ENCODE results near the gene MMP24OS. TPM values are rescaled to one million over a fixed set of nuclear protein-coding genes. Genes with fewer than 3 reads are reported as not detected.
"Not testable (repeated sequence)": the region's sequence is repeated elsewhere in the genome, so short reads cannot be mapped to it uniquely, and the experiment has no call there.

Gene MMP24OS
- total RNA-seq, 2 donors from 2014 or later, result 35.4 to 65.8 TPM

DNA sequence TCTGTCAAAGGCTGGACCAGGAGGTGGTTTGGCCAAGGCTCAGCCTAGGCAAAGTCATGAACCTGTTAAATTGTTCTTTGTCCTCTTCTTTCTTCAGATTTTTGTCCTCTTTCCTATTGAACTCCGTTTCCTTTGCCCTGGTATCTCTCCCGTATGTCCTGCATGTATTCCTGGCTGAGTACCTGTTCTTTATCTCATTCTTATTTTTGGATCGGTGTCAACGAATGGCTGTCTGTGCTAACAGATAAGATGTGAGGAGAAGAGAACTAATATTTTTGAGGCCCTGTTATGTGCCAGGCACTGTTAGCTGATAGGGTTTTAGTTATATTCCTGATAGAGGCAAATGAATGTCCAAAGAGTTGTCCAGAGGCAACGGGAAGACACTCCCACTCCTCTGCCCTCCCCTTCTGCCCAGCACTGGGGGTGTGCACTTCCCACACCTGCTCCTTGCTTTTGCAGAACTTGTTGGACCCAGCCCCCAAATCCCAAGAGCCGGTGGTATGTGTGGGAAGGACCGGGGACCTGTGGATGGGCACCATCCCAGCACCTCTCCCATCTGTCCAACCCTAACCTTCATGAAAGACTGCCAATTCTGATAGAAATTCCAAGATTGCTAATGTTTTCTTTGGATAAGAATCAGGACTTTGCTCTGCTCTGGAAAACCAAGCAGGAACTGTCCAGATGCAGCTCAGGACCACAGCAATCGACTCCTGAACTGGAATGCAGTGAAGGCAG, 20.6 kb downstream of the MMP24OS start:
- TF ChIP-seq POLR2AphosphoS5 (IDR thresholded peaks at IDR 0.05) (no peak), POLR2A (IDR thresholded peaks at IDR 0.05) (no peak)
- TF ChIP-seq, protein P1, sequence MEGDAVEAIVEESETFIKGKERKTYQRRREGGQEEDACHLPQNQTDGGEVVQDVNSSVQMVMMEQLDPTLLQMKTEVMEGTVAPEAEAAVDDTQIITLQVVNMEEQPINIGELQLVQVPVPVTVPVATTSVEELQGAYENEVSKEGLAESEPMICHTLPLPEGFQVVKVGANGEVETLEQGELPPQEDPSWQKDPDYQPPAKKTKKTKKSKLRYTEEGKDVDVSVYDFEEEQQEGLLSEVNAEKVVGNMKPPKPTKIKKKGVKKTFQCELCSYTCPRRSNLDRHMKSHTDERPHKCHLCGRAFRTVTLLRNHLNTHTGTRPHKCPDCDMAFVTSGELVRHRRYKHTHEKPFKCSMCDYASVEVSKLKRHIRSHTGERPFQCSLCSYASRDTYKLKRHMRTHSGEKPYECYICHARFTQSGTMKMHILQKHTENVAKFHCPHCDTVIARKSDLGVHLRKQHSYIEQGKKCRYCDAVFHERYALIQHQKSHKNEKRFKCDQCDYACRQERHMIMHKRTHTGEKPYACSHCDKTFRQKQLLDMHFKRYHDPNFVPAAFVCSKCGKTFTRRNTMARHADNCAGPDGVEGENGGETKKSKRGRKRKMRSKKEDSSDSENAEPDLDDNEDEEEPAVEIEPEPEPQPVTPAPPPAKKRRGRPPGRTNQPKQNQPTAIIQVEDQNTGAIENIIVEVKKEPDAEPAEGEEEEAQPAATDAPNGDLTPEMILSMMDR (IDR thresholded peaks at IDR 0.05), result no peak
- no peak for DNase-seq (ENCODE audit: low spot score)
- Histone ChIP-seq H3K27ac (no peak overlapping the region), H3K4me1 (replicated peaks) (no peaks in the 10 kb centered on the region), H3K27me3 (replicated peaks; ENCODE audit: insufficient read depth) (no peaks in the 10 kb centered on the region), H3K4me3 (no peak overlapping the region), H3K9me3 (no peaks in the 10 kb centered on the region), H3K36me3 (no peaks in the 10 kb centered on the region)
- intact Hi-C loops (cut with DNase I), result no loop called here
- 57% methylated on average over 8 of the region's 8 CpGs for WGBS

DNA sequence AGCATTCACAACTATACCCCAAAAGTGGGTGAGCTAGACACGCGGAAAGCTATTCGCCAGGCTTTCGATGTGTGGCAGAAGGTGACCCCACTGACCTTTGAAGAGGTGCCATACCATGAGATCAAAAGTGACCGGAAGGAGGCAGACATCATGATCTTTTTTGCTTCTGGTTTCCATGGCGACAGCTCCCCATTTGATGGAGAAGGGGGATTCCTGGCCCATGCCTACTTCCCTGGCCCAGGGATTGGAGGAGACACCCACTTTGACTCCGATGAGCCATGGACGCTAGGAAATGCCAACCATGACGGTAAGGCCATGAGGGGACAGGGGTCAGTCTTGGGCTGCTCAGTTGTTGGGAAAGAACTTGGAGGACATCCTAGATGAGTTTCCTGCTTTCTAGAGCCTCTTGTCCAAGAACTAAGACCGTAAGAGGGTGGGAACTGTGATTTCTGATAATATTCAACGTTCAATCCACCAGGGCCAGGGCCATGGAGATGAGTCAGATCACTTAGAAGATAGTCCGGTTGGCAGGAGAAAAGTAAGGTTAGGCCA, 23.4 kb downstream of the MMP24OS start:
- H3K36me3 ChIP-seq, result no peaks in the 10 kb centered on the region
- no peak for DNase-seq (ENCODE audit: low spot score)
- WGBS, result 95% methylated on average over 12 of the region's 12 CpGs
- no peaks in the 10 kb centered on the region for H3K4me1 ChIP-seq (replicated peaks)
- H3K27ac ChIP-seq, result no peak overlapping the region
- no peaks in the 10 kb centered on the region for H3K9me3 ChIP-seq
- intact Hi-C loops (cut with DNase I), result no loop called here
- no peaks in the 10 kb centered on the region for H3K27me3 ChIP-seq (replicated peaks; ENCODE audit: insufficient read depth)
- TF ChIP-seq POLR2AphosphoS5 (IDR thresholded peaks at IDR 0.05) (no peak), POLR2A (IDR thresholded peaks at IDR 0.05) (no peak)
- TF ChIP-seq, protein P1 (IDR thresholded peaks at IDR 0.05), result no peak
- H3K4me3 ChIP-seq, result no peak overlapping the region

DNA sequence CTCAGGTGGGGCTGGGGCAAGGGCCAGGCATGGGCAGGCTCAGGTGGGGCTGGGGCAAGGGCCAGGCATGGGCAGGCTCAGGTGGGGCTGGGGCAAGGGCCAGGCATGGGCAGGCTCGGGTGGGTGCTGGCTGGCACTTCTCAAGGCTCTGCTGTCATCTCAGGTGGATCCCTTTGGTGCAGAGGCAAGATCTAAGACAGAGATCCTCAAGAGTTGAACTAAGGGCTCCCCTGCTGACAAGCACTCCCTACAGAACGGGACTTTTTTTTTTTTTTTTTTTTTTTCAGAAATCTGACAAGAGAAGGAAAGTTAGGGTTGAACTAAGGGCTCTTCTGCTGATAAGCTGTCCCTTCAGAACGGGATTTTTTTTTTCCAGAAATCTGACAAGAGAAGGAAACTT, 24.9 kb downstream of the MMP24OS start:
- Histone ChIP-seq H3K27ac (no peak overlapping the region), H3K27me3 (replicated peaks; ENCODE audit: insufficient read depth) (no peaks in the 10 kb centered on the region), H3K4me3 (no peak overlapping the region), H3K4me1 (replicated peaks) (no peaks in the 10 kb centered on the region), H3K36me3 (no peaks in the 10 kb centered on the region), H3K9me3 (no peaks in the 10 kb centered on the region)
- WGBS, result 71% methylated on average over 3 of the region's 3 CpGs
- no peak for DNase-seq (ENCODE audit: low spot score)
- TF ChIP-seq POLR2AphosphoS5 (IDR thresholded peaks at IDR 0.05), result no peak
- TF ChIP-seq POLR2A (IDR thresholded peaks at IDR 0.05), result no peak
- TF ChIP-seq, protein P1 (IDR thresholded peaks at IDR 0.05), result no peak
- intact Hi-C loops (cut with DNase I), result no loop called here

DNA sequence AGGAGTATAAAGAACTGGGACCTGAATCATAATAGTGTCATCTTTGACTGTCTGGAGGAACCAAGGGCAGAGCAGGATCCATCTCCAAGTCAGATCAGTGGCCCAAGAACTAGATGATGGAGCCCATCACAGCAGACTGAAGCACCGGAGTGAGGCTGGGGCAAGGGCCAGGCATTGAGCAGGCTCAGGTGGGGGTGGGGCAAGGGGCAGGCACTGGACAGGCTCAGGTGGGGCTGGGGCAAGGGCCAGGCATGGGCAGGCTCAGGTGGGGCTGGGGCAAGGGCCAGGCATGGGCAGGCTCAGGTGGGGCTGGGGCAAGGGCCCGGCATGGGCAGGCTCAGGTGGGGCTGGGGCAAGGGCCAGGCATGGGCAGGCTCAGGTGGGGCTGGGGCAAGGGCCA, 25.3 kb downstream of the MMP24OS start:
- H3K27ac ChIP-seq; intact Hi-C loops (cut with DNase I); DNase-seq (ENCODE audit: low spot score); H3K9me3 ChIP-seq; H3K4me1 ChIP-seq (replicated peaks); H3K4me3 ChIP-seq; H3K27me3 ChIP-seq (replicated peaks; ENCODE audit: insufficient read depth); H3K36me3 ChIP-seq: not testable (repeated sequence)
- WGBS, result 70% methylated on average over 1 of the region's 2 CpGs

DNA sequence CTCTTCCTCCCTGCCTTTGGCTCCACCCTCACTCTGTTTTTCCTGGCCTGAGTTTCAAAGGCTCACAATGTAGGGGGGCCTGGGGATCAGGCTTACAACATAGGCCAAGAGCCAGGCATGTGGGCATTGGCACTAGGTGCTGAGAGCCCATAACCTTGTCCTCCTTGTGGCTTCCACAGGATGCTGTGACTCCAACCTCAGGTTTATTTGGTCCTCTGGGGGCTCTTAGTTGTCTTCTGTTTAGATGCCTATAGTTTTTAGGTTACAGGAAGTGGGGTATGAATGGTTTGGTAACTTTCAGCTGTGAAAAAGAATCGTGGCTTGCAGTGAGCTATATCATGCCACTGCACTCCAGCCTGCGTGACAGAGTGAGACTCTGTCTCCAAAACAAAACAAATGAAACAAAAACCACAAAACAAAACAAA, 25.9 kb downstream of the MMP24OS start:
- TF ChIP-seq POLR2AphosphoS5 (IDR thresholded peaks at IDR 0.05) (no peak), POLR2A (IDR thresholded peaks at IDR 0.05) (no peak)
- TF ChIP-seq, protein P1 (IDR thresholded peaks at IDR 0.05), result no peak
- no peak for DNase-seq (ENCODE audit: low spot score)
- no peaks in the 10 kb centered on the region for H3K36me3 ChIP-seq
- no peak overlapping the region for H3K4me3 ChIP-seq
- no peak overlapping the region for H3K27ac ChIP-seq
- intact Hi-C loops (cut with DNase I), result no loop called here
- no peaks in the 10 kb centered on the region for H3K4me1 ChIP-seq (replicated peaks)
- no peaks in the 10 kb centered on the region for H3K27me3 ChIP-seq (replicated peaks; ENCODE audit: insufficient read depth)
- H3K9me3 ChIP-seq, result no peaks in the 10 kb centered on the region
- WGBS, result 54% methylated on average over 2 of the region's 2 CpGs
